MM.1S (cell line): Measurements from ENCODE around the gene PLAAT2.

Experiments used
- DNase-seq: peaks from one replicate; pipeline ENCODE4 v3.0.0-alpha.2; 2015
- H2AFZ ChIP-seq: fragments of 300-600 bp; sonication (generic); 2 replicates; pipeline ENCODE4 v1.6.0; 2016; ENCODE audit warnings: antibody characterized with exemption, low read length
- H3F3A ChIP-seq: fragments of 300-600 bp; sonication (generic); 2 replicates; pipeline ENCODE4 v1.6.1; 2016; ENCODE audit warnings: mild to moderate bottlenecking, antibody characterized with exemption, low read length, moderate library complexity, mixed read lengths; ENCODE audit not compliant: insufficient read depth
- H3K27ac ChIP-seq: fragments of 300-600 bp; sonication (generic); 2 replicates; pipeline ENCODE4 v1.5.1; 2016; ENCODE audit warnings: mild to moderate bottlenecking, low read length
- H3K27me3 ChIP-seq: fragments of 300-600 bp; sonication (generic); replicated peaks from 2 replicates; pipeline ENCODE4 v1.6.0; 2016; ENCODE audit warnings: low read length; ENCODE audit not compliant: insufficient read depth
- H3K36me3 ChIP-seq: fragments of 300-600 bp; sonication (generic); replicated peaks from 2 replicates; pipeline ENCODE4 v1.6.1; 2016; ENCODE audit warnings: mild to moderate bottlenecking, low read length, mixed read lengths; ENCODE audit not compliant: insufficient read depth
- H3K4me1 ChIP-seq: fragments of 300-600 bp; sonication (generic); 2 replicates; pipeline ENCODE4 v1.6.1; 2016; ENCODE audit warnings: low read length, mixed read lengths
- H3K4me2 ChIP-seq: fragments of 300-600 bp; sonication (generic); 2 replicates; pipeline ENCODE4 v1.6.0; 2016; ENCODE audit warnings: low read depth, low read length
- H3K4me3 ChIP-seq: fragments of 300-600 bp; sonication (generic); 2 replicates; pipeline ENCODE4 v1.5.1; 2016; ENCODE audit warnings: low read length, mixed read lengths
- H3K79me2 ChIP-seq: fragments of 300-600 bp; sonication (generic); 2 replicates; pipeline ENCODE4 v1.6.1; 2016; ENCODE audit warnings: mixed run types, low read length, mixed read lengths
- H3K9ac ChIP-seq: fragments of 300-600 bp; sonication (generic); 2 replicates; pipeline ENCODE4 v1.6.1; 2016; ENCODE audit warnings: low read length, mixed read lengths
- H3K9me2 ChIP-seq: fragments of 300-600 bp; sonication (generic); replicated peaks from 2 replicates; pipeline ENCODE4 v1.6.1; 2016; ENCODE audit warnings: mild to moderate bottlenecking, low read length, mixed read lengths; ENCODE audit not compliant: insufficient read depth
- H3K9me3 ChIP-seq: fragments of 300-600 bp; sonication (generic); replicated peaks from 2 replicates; pipeline ENCODE4 v1.6.1; 2016; ENCODE audit warnings: mild to moderate bottlenecking, low read length, mixed read lengths; ENCODE audit not compliant: insufficient read depth
- H4K20me1 ChIP-seq: fragments of 300-600 bp; sonication (generic); 2 replicates; pipeline ENCODE4 v1.6.1; 2016; ENCODE audit warnings: mild to moderate bottlenecking, low read length, moderate library complexity, mixed read lengths; ENCODE audit not compliant: insufficient read depth
- EZH2 ChIP-seq: fragments of 300-600 bp; sonication (generic); optimal IDR thresholded peaks from 2 replicates; pipeline ENCODE3; 2017; ENCODE audit warnings: low read depth, mild to moderate bottlenecking, antibody characterized with exemption, low read length, mixed read lengths
- EZH2phosphoT487 ChIP-seq: fragments of 300-600 bp; sonication (generic); IDR thresholded peaks from 2 replicates; pipeline ENCODE4 v1.6.1; 2018; ENCODE audit warnings: antibody characterized with exemption, low read length
- TF ChIP-seq, protein P1 (sequence below): fragments of 300-600 bp; sonication (generic); IDR thresholded peaks from 2 replicates; pipeline ENCODE4 v1.5.1; 2016; ENCODE audit warnings: antibody characterized with exemption, low read length, mixed read lengths

Gene PLAAT2

GRCh38 chr11:63563201-63564055 lies at the start of gene PLAAT2:
TSS of gene PLAAT2 (minus strand) at chr11:63563379. CDS start at chr11:63563324, 55 bp downstream.
- no peaks in the 10 kb centered on the region for H3K36me3 ChIP-seq
- H3K79me2 ChIP-seq: no peaks in the 10 kb centered on the region
- H3K4me1 ChIP-seq: peaks cover 32% of the 10 kb centered on the region
- H3K27ac ChIP-seq: peak within 1 kb of the TSS; percentile 83
- H4K20me1 ChIP-seq: no peaks in the 10 kb centered on the region
- no peak for TF ChIP-seq EZH2
- TF ChIP-seq EZH2phosphoT487: no peak
- no peaks in the 10 kb centered on the region for H3K9me3 ChIP-seq
- H3K9ac ChIP-seq: peak within 1 kb of the TSS; percentile 22; the same call in 1 of the 2 replicates
- H3F3A ChIP-seq: peaks cover 21% of the 10 kb centered on the region
- peak within 1 kb of the TSS; percentile 1; the same call in 1 of the 2 replicates for H3K4me3 ChIP-seq
- H2AFZ ChIP-seq: no peak within 1 kb of the TSS
- H3K9me2 ChIP-seq: no peaks in the 10 kb centered on the region
- peak; percentile 81 for DNase-seq
- peak within 1 kb of the TSS; percentile 43; the same call in 1 of the 2 replicates for H3K4me2 ChIP-seq
- no peaks in the 10 kb centered on the region for H3K27me3 ChIP-seq

- Histone ChIP-seq H4K20me1 (no peaks in the 10 kb centered on the region), H3K9me3 (no peaks in the 10 kb centered on the region), H3K27me3 (no peaks in the 10 kb centered on the region), H3K9me2 (no peaks in the 10 kb centered on the region), H2AFZ (no peak overlapping the region), H3K9ac (no peak overlapping the region), H3K79me2 (no peaks in the 10 kb centered on the region), H3K4me3 (no peak overlapping the region), H3K4me1 (no peaks in the 10 kb centered on the region), H3K36me3 (no peaks in the 10 kb centered on the region), H3F3A (no peaks in the 10 kb centered on the region), H3K27ac (no peak overlapping the region), H3K4me2 (no peak overlapping the region)
- no peak for TF ChIP-seq EZH2phosphoT487
- TF ChIP-seq, protein P1, sequence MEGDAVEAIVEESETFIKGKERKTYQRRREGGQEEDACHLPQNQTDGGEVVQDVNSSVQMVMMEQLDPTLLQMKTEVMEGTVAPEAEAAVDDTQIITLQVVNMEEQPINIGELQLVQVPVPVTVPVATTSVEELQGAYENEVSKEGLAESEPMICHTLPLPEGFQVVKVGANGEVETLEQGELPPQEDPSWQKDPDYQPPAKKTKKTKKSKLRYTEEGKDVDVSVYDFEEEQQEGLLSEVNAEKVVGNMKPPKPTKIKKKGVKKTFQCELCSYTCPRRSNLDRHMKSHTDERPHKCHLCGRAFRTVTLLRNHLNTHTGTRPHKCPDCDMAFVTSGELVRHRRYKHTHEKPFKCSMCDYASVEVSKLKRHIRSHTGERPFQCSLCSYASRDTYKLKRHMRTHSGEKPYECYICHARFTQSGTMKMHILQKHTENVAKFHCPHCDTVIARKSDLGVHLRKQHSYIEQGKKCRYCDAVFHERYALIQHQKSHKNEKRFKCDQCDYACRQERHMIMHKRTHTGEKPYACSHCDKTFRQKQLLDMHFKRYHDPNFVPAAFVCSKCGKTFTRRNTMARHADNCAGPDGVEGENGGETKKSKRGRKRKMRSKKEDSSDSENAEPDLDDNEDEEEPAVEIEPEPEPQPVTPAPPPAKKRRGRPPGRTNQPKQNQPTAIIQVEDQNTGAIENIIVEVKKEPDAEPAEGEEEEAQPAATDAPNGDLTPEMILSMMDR: no peak
- TF ChIP-seq EZH2: no peak
- DNase-seq: no peak
Observed at GRCh38 chr11:63612181-63612580, 49.0 kb upstream of the PLAAT2 start.

DNA sequence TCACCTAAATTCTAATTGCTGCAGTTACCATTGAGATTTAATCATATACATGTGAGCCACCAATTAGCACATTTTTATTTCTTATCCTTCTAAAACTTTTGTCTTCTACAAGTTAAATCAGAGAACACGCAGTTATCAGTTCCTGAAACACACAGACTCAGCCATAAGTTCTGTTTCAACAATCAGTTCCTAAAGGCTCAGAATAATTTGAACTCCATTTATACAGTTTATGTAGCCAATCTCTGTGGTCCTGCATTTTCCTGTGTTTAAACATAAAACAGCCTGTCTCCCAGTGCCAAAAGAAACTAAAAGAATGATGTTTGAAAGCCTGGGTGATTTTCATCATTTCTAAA lies 48.2 kb upstream of the PLAAT2 start:
- TF ChIP-seq EZH2phosphoT487 (no peak), EZH2 (no peak)
- TF ChIP-seq, protein P1: no peak
- Histone ChIP-seq H3K27ac (no peak overlapping the region), H3K4me3 (no peak overlapping the region), H3K27me3 (no peaks in the 10 kb centered on the region), H3K79me2 (no peaks in the 10 kb centered on the region), H3K36me3 (no peaks in the 10 kb centered on the region), H4K20me1 (no peaks in the 10 kb centered on the region), H3K4me2 (no peak overlapping the region), H3K9me3 (no peaks in the 10 kb centered on the region), H3K4me1 (no peaks in the 10 kb centered on the region), H2AFZ (no peak overlapping the region), H3K9ac (no peak overlapping the region), H3K9me2 (no peaks in the 10 kb centered on the region), H3F3A (no peaks in the 10 kb centered on the region)
- DNase-seq: no peak
